ENCODE data around the gene LRRC7.
"Not testable (repeated sequence)": the region's sequence is repeated elsewhere in the genome, so short reads cannot be mapped to it uniquely, and the experiment has no call there.

Gene LRRC7

DNA sequence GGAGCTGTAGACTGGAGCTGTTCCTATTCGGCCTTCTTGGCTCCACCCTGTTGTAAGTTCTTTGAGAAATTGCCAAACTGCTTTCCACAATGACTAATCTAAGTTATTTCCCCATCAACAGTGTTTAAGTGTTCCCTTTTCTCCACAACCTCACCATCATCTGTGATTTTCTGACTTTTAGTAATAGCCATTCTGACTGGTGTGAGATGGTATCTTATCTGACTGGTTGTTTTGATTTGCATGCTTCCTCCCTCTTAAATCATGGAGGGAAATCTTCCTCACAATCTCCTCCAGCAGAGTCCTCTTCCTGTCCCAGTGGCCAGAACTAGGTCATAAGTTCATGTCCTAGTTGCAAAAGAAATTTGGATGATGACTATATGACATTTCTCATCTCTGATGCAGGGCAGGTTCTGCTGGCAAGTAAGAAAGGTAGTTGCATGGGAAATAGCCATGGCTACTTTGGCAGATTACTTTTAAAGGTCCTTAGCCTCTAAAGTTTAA lies 343.6 kb downstream of the LRRC7 start:
- DNase-seq: no peak

DNA sequence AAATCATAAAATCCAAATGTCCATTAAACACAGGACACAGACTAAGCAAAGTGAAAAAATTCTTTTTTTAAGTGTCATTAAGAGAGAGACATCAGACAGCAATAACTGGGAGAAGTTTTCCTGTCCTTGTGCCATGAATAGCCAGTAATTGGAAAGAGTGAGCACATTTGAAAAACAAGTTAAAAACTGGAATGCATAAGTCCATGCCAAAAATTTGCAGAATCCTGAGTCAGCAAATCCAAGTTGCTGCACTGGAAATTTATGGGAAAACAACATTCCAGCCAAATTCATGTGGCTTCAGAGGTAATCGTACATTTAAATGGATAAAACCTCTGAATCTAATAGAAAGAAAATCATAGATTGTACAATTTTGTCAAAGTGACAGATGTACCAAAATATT lies 346.3 kb downstream of the LRRC7 start:
- DNase-seq: no peak

DNA sequence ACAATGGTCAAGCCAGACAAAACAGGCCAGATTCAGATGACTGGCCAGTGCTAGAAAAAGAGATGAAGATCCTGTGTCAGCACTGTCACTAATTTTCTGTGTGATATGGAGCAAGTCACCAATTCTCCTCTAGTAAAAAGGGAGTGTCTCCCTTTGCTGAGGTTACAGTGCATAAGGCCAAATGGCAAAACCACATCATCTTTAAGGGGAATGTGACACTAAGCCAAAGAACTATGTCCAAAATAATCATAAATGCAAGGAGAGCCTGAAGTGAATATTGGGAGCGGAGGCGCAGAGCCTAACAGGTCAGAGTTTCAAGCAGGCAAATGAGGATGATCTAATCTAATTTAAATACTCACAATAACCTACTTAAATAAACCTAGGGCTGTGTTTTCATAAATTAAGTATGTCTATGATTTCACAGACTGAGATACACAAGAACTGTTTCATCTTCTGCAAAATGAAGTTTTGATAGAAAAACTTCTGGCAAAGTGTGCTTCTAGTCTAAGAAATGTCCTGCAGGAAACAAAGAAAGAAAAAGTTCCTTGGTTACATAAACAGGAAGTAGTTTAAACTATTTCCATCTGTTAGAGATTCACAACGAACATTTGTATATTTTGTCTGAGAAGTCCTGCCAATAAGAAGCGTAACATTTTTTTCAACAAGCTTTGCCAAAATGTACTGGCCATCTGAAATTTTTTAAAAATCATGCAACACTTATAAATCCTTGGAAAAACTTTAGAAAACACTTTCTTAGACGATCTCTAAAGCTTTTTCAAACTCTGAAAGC lies 347.4 kb downstream of the LRRC7 start:
- no peak for DNase-seq

DNA sequence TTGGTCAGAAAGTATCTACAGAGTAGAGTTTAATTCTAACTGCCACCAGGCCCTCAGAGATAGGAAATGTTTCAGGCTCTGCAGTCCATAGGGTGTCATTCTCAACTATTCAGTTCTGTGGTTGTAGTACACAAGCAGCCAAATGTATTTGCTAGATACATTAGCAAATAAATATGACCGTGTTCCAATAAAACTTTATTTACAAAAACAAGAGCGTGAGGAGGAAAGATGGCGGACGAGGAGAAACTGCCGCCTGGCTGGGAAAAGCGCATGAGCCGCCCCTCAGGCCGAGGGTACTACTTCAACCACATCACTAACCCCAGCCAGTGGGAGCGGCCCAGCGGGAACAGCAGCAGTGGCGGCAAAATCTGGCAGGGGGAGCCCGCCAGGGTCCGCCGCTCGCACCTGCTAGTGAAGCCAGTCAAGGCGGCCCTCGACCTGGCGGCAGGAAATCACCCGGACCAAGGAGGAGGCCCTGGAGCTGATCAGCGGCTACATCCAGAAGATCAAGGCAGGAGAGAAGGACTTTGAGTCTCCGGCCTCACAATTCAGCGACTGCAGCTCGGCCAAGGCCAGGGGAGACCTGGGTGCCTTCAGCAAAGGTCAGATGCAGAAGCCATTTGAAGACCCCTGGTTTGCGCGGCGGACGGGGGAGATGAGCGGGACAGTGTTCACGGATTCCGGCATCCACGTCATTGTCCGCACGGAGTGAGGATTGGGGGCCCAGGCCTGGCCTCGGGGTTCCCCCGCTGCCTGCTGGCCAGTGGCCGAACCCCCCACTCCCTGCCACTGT lies 351.6 kb downstream of the LRRC7 start:
- no peak for DNase-seq

DNA sequence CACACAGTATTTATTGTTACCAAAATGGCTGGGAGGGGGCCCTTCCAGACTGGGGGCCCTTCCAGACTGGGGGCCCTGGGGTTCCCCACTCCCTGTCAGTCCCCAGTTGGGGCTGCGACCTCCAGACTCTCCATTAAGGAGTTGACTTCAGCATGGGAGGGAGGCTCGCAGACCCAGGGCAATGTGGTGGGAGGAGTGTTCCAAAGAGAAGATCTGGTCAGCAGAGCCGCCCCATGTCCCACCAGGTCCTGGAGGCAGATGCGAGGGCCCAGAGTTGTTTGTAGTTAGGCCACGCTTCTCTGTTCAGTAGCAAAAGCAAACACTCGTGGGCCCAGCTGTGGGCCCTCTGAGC lies 352.2 kb downstream of the LRRC7 start:
- DNase-seq: no peak

DNA sequence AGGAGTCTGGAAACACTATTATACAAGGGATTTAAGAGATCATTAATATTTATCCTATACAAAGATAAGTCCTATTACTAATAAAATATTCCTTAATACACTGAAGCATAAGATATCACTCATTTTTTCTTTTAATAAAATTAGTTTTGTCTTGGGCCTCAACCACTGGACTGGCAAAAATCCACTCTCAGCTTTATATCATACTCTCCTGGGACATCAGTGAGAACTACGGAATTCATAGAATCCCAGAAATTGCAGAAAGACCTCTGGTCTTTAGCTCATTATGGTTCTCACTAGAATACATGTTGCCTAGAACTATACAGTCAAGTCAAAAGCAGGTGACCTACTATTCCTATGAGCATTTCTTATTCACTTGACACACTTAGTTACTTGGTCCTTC lies 352.7 kb downstream of the LRRC7 start:
- DNase-seq: no peak

DNA sequence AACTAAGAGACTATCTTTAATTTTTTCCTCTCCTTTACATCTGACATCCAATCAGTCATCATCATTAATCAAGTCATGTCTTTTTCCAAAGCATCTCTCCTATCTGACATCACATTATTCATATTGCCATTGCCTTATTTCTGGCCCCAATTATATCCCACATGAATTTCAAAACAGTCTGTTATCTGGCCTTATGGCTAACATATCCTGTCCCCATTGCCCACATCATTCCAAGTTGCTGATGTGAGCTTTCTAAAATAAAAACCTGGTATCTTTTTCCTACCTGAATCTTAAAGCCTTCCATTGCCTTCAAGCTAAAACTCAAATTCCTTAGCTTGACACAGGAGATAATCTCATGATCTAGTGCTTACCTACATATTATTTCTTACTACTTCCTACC lies 353.8 kb downstream of the LRRC7 start:
- DNase-seq: no peak

DNA sequence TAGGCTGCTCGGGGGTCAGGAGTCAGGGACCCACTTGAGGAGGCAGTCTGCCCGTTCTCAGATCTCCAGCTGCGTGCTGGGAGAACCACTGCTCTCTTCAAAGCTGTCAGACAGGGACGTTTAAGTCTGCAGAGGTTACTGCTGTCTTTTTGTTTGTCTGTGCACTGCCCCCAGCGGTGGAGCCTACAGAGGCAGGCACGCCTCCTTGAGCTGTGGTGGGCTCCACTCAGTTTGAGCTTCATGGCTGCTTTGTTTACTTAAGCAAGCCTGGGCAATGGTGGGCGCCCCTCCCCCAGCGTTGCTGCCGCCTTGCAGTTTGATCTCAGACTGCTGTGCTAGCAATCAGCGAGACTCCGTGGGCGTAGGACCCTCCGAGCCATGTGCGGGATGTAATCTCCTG lies 360.5 kb downstream of the LRRC7 start:
- not testable (repeated sequence) for DNase-seq

DNA sequence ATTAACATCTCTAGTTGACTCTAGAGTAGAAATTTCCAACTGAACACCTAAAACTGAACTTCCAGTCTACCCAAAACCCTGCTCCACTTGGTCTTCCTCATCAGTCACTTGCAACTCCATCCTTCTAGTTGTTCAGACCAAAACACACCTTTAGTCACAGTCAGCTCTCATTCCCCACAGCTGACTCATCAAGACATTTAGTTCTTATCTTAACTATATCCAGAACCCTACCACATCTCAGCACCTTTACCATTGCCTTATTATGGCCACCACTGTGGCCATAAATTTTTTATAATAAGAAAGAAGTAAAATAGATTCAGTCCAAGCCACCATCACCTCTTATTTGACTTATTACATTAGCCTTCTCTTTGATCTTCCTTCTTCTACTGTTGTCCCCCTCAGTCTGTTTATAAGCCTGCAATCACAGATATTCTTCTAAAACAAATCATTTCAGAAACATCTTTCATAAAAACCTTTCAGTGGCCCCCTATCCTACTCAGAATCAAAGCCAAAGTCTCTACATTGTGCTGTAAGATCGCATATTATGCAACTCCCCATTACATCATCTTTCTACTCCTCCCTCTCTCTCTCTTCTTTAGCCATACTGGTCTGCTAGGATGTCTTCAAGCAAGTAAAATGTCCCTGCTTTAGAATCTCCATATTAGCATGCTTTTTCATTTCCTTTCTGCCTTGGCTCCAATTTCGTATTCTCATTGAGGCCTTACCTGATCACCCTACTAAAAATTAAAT lies 361.8 kb downstream of the LRRC7 start:
- DNase-seq: no peak

DNA sequence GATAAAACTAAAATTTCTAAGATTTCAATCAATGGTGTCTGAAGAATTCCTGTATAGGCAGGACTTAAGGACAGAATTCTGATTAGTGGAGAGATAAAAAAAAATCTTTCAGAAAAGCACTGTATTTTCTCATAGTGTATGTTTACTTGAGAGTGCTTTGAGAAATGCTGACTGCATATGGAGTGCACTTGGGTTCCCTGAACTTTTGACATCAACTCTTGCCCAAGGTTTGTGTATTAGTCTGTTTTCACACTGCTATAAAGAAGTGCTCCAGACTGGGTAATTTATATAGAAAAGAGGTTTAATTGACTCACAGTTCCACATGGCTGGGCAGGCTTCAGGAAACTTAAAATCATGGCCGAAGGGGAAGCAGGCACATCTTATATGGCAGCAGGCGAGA lies 362.7 kb downstream of the LRRC7 start:
- DNase-seq: no peak

DNA sequence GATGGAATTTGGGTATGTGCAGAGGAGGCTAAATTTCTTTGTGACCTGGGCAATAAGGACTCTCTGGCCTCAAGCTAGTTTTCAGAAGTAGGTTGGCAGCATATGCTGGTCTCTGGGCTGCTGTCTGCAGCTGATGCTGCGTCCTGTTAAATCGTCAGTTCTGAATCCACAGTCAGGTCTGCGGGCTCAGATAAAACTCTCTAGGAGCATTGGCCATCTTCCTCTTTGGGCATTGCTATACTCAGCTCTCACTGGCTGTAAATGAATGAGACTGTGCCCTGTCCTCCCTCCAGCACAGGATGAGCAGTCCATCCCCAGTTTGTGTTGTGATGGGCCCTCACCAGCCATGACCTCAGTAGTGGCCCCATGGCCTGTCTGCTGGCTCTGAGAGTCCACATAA lies 365.0 kb downstream of the LRRC7 start:
- DNase-seq: no peak

DNA sequence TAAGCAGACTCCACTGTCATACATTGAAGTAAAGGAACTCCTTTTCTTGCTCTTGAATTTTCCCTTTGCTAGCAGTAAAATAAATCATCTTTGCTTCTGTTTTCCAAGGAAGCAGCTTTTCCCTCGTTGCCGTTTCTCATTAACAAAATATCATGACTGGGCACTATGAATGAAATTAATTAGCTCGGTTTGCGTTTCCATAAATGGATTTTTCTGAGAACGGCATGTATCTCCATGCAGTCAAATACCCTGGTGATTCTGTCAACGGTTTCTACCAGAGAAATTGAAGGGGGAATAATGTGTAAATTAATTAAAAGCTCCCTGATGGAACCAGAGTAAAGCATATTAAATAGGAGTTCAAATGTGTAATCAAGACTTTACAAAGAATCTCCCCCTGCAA lies 372.5 kb downstream of the LRRC7 start:
- no peak for DNase-seq

DNA sequence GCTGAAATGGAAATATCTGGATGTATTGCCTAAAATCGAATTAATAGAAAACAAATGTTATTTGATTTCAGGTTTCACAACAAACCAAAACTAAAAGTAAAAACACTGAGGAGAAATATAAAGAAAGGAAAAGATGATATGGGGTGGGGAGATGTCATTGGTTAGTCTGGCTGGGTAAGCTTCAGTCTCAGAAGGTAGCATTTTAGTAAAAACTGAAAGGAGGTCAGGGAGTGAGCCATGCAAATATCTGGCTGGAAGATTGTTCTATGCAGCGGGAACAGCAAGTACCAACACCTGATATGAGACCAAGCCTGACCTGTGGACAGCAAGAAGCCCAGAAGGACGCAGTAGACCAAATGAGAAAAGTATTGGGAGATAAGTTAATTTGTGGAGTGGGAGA lies 373.1 kb downstream of the LRRC7 start:
- DNase-seq: no peak

DNA sequence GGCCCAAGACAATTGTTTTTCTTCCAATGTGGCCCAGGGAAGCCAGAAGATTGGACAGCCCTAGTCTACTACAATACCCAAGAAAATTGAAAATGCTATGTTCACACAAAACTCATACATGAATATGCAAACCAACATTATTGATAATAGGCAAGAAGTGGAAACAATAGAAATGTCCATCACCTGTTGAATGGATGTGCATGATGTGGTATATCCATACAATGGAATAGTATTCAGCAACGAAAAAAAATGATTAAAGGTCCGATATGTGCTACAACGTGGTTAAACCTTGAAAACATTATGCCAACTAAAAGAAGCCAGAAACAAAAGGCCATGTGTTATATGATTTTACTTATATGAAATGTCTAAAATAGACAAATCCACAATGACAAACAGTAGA lies 375.3 kb downstream of the LRRC7 start:
- no peak for DNase-seq

DNA sequence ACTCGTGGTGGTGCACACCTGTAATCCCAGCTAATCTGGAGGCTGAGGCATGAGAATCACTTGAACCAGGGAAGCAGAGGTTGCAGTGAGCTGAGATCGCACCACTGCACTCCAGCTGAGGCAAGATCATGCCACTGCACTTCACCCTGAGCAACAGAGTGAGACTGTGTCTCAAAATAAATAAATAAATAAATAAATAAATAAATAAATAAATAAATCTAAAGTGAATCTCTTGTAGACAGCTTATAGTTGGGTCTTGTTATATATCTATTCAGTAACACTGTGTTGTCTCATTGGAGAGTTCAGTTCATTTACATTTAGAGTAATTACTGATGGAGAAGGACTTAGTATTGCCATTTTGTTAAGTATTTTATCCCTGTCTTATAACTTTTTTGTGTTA lies 379.2 kb downstream of the LRRC7 start:
- no peak for DNase-seq

DNA sequence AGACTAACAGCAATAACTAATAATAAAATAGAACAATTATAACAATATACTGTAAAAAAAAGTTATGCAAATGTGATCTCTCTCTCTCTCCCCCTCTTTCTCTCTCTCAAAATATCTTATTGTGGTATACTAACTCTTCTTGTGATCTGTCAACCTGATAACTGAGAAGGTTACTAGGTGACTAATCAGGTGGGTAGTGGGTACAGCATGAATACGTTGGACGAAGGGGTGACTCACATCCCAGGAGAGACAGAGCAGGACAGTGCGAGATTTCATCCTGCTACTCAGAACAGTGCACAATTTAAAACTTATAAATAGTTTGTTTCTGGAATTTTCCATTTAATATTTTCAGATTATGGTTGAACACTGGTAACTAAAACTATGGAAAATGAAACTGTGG lies 380.1 kb downstream of the LRRC7 start:
- no peak for DNase-seq

DNA sequence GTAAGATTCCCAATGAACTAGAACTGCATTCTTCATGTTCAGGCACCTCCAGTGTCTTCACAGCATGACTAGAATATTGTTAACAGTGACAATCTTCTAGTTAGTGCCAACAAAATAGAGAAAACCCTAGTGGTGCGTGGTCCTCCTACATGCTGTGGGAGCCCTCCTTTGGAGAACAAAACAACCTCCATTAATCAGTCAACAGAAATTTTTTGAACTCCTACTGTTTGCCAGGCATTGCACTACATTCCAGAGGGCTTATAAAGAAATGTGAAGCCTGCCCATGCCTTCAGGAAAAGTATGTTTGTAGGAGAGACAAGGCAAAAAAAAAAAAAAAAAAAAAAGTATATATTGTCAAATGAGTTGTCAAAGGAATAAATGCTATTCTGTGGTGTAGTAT lies 385.0 kb downstream of the LRRC7 start:
- no peak for DNase-seq

DNA sequence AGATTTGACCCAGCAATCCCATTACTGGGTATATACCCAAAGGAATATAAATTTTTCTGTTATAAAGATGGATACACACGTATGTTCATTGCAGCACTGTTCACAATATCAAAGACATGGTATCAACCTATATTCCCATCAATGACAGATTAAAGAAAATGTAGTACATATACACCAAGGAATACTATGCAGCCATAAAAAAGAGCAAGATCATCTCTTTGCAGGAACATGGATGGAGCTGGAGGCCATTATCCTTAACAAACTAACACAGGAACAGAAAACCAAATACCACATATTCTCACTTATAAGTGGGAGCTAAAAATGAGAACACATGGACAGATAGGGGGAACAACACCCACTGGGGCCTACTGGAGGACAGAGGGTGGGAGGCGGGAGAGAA lies 394.7 kb downstream of the LRRC7 start:
- not testable (repeated sequence) for DNase-seq

DNA sequence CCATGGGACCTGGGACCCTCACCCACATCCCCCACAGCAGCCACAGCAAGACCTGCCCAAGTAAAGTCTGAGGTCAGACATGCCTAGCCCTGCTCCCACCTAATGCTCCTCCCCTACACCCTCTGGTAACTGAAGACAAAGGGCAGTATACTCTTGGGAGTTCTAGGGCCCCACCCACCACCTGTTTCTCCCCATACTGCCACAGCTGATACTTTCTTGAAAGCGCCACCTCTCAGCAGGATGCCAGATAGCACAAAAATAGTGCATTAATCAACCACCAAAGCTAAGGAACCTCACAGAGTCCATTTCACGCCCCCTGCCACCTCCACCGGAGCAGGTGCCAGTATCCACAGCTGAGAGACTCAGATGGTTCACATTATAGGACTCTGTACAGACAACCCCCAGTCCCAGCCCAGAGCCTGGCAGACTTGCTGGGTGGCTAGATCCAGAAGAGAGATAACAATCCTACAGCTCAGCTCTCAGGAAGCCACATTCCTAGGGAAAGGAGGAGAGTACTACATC lies 399.6 kb downstream of the LRRC7 start:
- DNase-seq: no peak

DNA sequence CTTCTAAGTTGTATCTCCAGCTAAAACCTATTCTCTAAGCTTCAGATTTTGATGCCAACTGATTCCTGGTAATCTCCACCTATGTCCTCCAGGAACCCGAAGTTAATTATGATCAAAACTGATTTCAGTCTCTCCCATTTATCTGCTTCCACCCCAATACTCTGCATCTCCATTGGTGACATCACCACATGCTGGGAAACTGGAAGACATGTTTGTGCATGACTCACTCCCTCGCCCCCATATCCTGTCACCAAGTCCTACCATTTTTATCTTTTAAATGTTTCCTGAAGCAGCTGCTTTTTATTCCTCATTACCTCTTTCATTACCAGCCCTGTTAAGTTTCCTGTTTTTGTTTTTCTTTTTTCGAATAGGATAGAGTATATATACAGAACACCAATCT lies 409.2 kb downstream of the LRRC7 start:
- DNase-seq: no peak

DNA sequence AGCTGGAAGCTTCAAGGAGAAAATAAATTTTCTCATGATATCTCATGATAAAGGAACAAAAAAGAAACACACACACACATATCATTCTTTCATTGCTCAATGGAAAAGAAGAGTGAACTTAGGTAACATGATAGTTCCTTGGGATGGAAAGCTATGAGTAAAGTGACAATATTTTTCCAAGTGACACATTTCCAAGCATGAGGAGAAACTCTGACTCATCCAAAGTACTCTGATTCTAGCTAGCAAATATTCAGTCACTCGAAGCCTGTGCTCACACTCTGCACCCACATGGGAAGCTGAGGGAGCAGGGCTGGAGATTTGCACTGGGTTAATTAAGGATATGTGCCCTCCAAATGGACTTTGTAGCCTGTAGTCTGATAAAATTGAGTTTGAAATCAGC lies 415.3 kb downstream of the LRRC7 start:
- no peak for DNase-seq

DNA sequence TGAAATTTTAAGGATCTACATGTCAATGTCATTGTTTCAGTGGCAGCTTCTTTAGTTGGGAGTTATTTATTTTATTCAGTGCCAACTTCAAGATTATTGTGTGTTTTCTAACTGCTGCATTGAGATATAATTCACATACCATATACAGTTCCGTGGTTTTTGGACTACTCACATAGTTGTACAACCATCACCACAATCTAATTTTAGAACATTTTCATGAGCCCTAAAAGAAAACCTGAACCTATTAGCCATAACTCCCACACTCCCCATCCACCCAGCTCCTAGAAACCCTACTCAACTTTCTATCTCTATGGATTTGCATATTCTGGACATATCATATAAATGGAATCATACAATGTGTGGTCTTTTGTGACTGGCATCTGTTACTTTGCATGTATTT lies 417.7 kb downstream of the LRRC7 start:
- DNase-seq: no peak

DNA sequence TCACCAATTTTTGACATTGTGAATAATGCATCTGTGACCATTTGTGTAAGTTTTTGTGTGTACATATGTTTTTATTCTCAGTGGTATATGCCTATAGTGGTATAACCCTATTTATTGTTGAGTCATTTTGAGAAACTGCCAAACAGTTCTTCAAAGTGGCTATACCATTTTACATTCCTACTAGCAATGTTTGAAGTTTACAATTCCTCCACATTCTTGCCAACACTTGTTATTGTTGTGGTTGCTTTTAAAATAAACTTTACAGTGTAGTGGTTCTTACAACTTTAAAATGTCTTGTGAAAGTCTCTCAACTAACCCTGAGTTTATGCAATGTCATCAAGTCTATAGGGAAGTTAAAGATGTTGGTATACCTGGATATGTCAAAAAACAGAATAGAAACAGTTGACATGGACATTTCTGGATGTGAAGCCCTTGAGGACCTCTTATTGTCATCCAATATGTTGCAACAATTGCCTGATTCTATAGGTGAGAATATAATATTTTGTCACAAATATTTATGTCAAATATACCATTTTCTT lies 418.2 kb downstream of the LRRC7 start:
- DNase-seq: no peak

Data from stimulated activated CD4-positive, alpha-beta T cell treated with anti-CD3 and anti-CD28 coated beads, Interleukin-1b, Interleukin-23, amount 100 ng/mL, for 48 hours (primary cell).